ENCODE data around the gene SORL1.
"Not testable (repeated sequence)": the region's sequence is repeated elsewhere in the genome, so short reads cannot be mapped to it uniquely, and the experiment has no call there.

The SORL1 gene

GRCh38 chr11:121634273-121634672 lies 182.2 kb downstream of the SORL1 start:
- ATAC-seq: no peak

GRCh38 chr11:121634889-121635288 lies 182.8 kb downstream of the SORL1 start:
- ATAC-seq: no peak

- ATAC-seq: no peak
These were observed 184.1 kb downstream of the SORL1 start for GRCh38 chr11:121636081-121636799.

- ATAC-seq: no peak
These were observed 184.7 kb downstream of the SORL1 start for GRCh38 chr11:121636800-121637176.

- not testable (repeated sequence) for ATAC-seq
These were observed 185.5 kb downstream of the SORL1 start for GRCh38 chr11:121637587-121637986.

GRCh38 chr11:121643479-121644186 lies 191.5 kb downstream of the SORL1 start:
- no peak for ATAC-seq

GRCh38 chr11:121644187-121644512 lies 192.0 kb downstream of the SORL1 start:
- ATAC-seq: no peak

GRCh38 chr11:121645001-121645400 lies 192.9 kb downstream of the SORL1 start:
- no peak for ATAC-seq

GRCh38 chr11:121645596-121645995 lies 193.5 kb downstream of the SORL1 start:
- no peak for ATAC-seq

GRCh38 chr11:121648306-121648705 lies 196.2 kb downstream of the SORL1 start:
- ATAC-seq: no peak

GRCh38 chr11:121649798-121650197 lies 197.7 kb downstream of the SORL1 start:
- no peak for ATAC-seq

- ATAC-seq: peak; percentile 90 to 96
These were observed 198.5 kb downstream of the SORL1 start for GRCh38 chr11:121650351-121651256.

- ATAC-seq: no peak
These were observed 199.1 kb downstream of the SORL1 start for GRCh38 chr11:121651257-121651605.

GRCh38 chr11:121652971-121653370 lies 200.9 kb downstream of the SORL1 start:
- no peak for ATAC-seq

GRCh38 chr11:121654259-121654842 lies 202.2 kb downstream of the SORL1 start:
- ATAC-seq: no peak

- no peak for ATAC-seq
These were observed 202.9 kb downstream of the SORL1 start for GRCh38 chr11:121654843-121655536.

GRCh38 chr11:121655537-121656327 lies 203.6 kb downstream of the SORL1 start:
- ATAC-seq: peak; percentile 75 to 84

GRCh38 chr11:121656328-121657090 lies 204.4 kb downstream of the SORL1 start:
- ATAC-seq: no peak

- ATAC-seq: no peak
These were observed 205.0 kb downstream of the SORL1 start for GRCh38 chr11:121657146-121657545.

- no peak for ATAC-seq
These were observed 207.7 kb downstream of the SORL1 start for GRCh38 chr11:121659811-121660210.
